ENCODE data around the gene OR2B2.

Gene OR2B2

GRCh38 chr6:27897580-27898206 lies 14.5 kb downstream of the OR2B2 start:
- DNase-seq (ENCODE audit: extremely low read depth, low read depth): no peak
- TF ChIP-seq CTCF (IDR thresholded peaks at IDR 0.05; ENCODE audit: low read depth, low read length): no peak

- DNase-seq (ENCODE audit: extremely low read depth, low read depth): no peak
- no peak for TF ChIP-seq CTCF (IDR thresholded peaks at IDR 0.05; ENCODE audit: low read depth, low read length)
Observed at GRCh38 chr6:27896398-27896796, 15.8 kb downstream of the OR2B2 start.

GRCh38 chr6:27894839-27895762 lies 17.1 kb downstream of the OR2B2 start:
- TF ChIP-seq CTCF (IDR thresholded peaks at IDR 0.05; ENCODE audit: low read depth, low read length): peak; percentile 84
- no peak for DNase-seq (ENCODE audit: extremely low read depth, low read depth)

GRCh38 chr6:27893836-27894807 lies 18.1 kb downstream of the OR2B2 start:
- DNase-seq (ENCODE audit: extremely low read depth, low read depth): peak; percentile 86
- TF ChIP-seq CTCF (IDR thresholded peaks at IDR 0.05; ENCODE audit: low read depth, low read length): no peak

- DNase-seq (ENCODE audit: extremely low read depth, low read depth): peak; percentile 94
- no peak for TF ChIP-seq CTCF (IDR thresholded peaks at IDR 0.05; ENCODE audit: low read depth, low read length)
Observed at GRCh38 chr6:27893059-27893835, 18.9 kb downstream of the OR2B2 start.

- no peak for DNase-seq (ENCODE audit: extremely low read depth, low read depth)
- TF ChIP-seq CTCF (IDR thresholded peaks at IDR 0.05; ENCODE audit: low read depth, low read length): no peak
Observed at GRCh38 chr6:27892649-27893058, 19.5 kb downstream of the OR2B2 start.
